ENCODE results near the gene TFEB. TPM values are rescaled to one million over a fixed set of nuclear protein-coding genes. Genes with fewer than 3 reads are reported as not detected.

TFEB gene
- polyA plus RNA-seq, 1 donor from 2014 or later: 196 TPM

DNA sequence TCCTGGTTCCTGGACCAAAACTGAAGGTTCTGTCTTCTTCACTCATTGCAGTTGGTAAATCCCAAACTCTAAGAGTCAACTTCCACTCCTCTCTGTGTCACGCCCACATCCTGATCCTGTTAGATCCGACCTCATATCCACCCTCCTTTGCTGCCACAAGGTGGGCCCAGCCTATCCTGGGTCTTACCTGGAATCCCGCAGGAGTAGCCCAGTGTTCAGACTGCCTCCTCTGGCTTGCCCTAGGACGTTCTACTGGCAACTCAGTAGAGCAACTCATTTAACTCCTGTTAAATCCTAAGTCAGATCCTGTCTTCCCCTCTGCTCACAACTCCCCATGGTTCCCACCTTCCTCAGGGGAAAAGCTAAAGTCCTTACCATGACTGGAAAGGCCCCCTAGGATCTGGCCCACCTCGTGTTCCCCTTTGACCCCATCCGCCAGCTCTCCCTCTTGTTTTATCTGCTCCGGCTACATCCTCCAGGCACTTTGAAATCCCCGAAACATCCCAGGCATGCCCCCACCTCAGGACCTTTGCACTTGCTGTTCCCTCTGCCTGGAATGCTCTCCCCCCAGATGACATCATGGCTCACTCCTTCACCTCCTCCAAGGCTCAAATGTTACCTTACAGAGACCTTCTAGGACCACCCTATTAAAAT lies 43.9 kb downstream of the TFEB start:
- Mint-ChIP-seq H3K9me3 (no peaks in the 10 kb centered on the region), H3K4me3 (no peak overlapping the region), H3K27me3 (no peaks in the 10 kb centered on the region), H3K27ac (peak overlapping the region in 2 of 3 donors; percentile 71 to 87), H3K4me1 (peaks cover 15 to 20% (median 16%) of the 10 kb centered on the region in 3 donors), H3K36me3 (peaks cover 4% of the 10 kb centered on the region)

GRCh38 chr6:41690541-41691330 lies 44.7 kb downstream of the TFEB start:
- H3K4me1 Mint-ChIP-seq: peaks cover 12 to 16% (median 16%) of the 10 kb centered on the region in 3 donors

DNA sequence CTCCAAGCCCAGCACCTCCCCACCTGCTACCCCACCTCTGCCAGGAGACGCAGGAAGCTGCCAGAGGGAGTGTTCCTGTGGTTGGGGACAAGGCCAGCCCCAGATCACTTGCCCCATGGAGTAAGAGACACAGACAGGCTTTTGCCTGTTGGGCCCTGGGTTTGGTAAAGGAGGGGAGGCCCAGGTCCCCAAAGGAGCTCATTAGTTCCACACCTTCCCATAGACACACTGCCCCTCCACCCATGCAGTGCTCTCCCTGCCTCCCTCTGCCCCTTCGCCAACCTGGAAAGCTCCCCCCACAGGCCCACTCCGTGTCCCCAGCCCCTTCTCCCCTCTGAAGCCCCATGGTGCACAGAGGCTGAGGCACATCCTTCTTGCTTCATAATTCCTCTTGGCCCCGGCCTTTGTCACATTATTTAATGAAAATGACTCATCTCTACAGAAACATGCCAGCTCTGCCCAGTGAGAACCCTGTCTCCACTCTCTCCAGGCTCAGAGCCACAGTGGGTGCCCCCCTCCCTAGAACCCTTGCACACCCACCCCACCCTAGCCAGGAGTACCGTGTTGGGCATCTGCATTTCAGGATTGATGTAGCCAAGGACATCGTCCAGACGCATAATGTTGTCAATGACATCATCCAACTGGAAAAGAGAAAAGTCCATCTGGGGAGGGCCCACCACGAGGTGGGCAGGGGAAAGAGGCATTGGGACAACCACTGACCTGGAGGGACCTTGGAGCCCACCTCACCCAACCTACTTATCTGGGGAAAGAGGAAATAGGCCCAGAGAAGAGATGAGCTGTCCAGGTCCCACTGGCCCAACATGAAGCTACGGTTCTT lies 46.0 kb downstream of the TFEB start:
- H3K9me3 Mint-ChIP-seq: no peaks in the 10 kb centered on the region
- no peaks in the 10 kb centered on the region for H3K27me3 Mint-ChIP-seq
- peak overlapping the region in 1 of 4 donors; percentile 66 for H3K4me3 Mint-ChIP-seq
- peaks cover 6 to 9% (median 7%) of the 10 kb centered on the region in 3 donors for H3K4me1 Mint-ChIP-seq
- H3K36me3 Mint-ChIP-seq: peaks cover 3% of the 10 kb centered on the region
- peak overlapping the region in 2 of 3 donors; percentile 18 to 31 for H3K27ac Mint-ChIP-seq

More at GRCh38 chr6:41690541-41691330, 44.7 kb downstream of the TFEB start:
- no peaks in the 10 kb centered on the region for H3K9me3 Mint-ChIP-seq
- peak overlapping the region in 1 of 3 donors; percentile 71 for H3K27ac Mint-ChIP-seq
- H3K4me3 Mint-ChIP-seq: no peak overlapping the region
- H3K36me3 Mint-ChIP-seq: peaks cover 3% of the 10 kb centered on the region
- H3K27me3 Mint-ChIP-seq: no peaks in the 10 kb centered on the region

DNA sequence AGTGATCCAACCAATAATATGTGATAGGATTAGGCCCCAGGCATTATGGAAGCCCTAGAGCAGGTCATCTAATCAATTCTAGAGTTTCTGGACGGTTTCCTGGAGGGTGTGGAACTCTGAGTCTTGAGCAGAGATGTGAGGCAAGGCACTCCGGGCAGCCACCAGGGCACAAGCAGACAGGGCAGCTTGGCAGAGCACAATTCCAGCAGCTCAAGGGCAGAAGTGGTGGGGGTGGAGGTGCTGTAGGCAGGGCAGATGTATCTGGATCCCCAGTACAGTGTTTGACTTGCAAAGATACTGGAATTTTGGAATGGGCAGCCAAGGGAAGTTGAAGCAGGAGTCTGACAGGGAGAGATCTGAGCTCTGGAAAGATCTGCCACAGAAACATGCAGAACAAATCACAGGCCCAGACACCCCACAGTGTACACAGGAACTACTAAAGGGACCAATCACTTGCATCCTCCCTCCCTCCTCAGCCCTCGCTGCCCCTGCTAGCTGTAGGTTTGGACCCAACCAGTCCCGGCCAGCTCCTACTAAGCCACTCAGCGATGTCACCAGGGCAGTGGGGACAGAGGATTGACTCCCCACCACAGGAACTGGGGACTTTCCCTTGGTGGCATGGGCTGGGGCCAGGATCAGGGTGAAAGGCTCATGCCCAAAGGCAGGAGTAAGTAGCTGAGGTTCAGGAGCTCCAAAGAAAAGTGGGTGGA lies 47.0 kb downstream of the TFEB start:
- no peaks in the 10 kb centered on the region for H3K27me3 Mint-ChIP-seq
- peaks cover 3% of the 10 kb centered on the region for H3K36me3 Mint-ChIP-seq
- H3K27ac Mint-ChIP-seq: peak overlapping the region; percentile 44 to 91 (median 85)
- peaks cover 6 to 15% (median 8%) of the 10 kb centered on the region in 3 donors for H3K4me1 Mint-ChIP-seq
- no peak overlapping the region for H3K4me3 Mint-ChIP-seq
- no peaks in the 10 kb centered on the region for H3K9me3 Mint-ChIP-seq

GRCh38 chr6:41687501-41688175 lies 47.8 kb downstream of the TFEB start:
- Mint-ChIP-seq H3K27me3 (no peaks in the 10 kb centered on the region), H3K4me1 (peaks cover 9 to 19% (median 9%) of the 10 kb centered on the region in 3 donors)

GRCh38 chr6:41685641-41686380 lies 49.6 kb downstream of the TFEB start:
- Mint-ChIP-seq H3K9me3 (no peaks in the 10 kb centered on the region), H3K36me3 (peaks cover 3% of the 10 kb centered on the region), H3K27ac (peak overlapping the region in 2 of 3 donors; percentile 53 to 79), H3K4me1 (peaks cover 7 to 17% (median 13%) of the 10 kb centered on the region in 3 donors), H3K4me3 (peak overlapping the region in 1 of 4 donors; percentile 12), H3K27me3 (no peaks in the 10 kb centered on the region)

More at GRCh38 chr6:41687501-41688175, 47.8 kb downstream of the TFEB start:
- no peak overlapping the region for H3K4me3 Mint-ChIP-seq
- peaks cover 3% of the 10 kb centered on the region for H3K36me3 Mint-ChIP-seq
- H3K27ac Mint-ChIP-seq: peak overlapping the region; percentile 39 to 92 (median 44)
- H3K9me3 Mint-ChIP-seq: no peaks in the 10 kb centered on the region

- H3K9me3 Mint-ChIP-seq: no peaks in the 10 kb centered on the region
- H3K27ac Mint-ChIP-seq: peak overlapping the region in 2 of 3 donors; percentile 46 to 79
Observed at GRCh38 chr6:41684311-41685180, 50.9 kb downstream of the TFEB start.

DNA sequence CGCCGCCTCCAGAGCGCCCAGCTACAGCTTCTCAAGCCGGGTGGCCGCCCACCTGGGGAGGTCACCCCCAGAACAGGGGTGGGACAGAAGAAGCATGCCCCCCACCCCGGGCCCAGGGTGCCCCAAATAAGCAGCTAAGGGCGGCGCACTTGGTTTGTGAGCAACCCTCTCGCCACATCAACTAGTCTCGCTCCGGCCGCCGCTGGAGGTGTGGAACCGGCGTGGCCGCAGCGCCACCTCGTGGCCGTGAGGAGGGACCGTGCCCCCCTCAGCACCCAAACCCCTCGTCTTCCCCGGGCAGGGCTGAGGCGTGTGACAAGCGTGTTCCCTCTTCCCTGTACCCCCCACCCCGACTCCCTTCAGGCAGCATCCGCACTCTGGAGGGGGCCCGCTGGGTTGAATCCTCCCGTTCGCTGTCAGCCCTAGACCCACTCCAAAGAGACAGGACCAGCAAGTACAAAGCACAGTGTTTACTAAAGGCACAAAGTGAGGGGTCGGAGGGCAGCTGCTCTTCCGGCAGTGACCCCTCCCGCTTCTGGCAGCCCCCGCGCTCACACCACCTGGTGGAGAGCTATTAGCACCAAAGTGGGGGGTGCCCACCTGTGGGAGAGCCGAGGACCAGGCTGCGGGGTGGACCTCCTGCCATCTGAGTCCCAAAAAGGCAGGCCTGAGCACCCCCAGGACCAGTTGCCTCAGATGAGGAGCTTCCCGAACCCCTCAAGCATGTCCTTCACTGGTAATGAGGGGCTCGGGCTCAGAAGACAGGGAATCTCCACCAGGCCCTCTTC lies 51.7 kb downstream of the TFEB start:
- Mint-ChIP-seq H3K4me3 (peak overlapping the region; percentile 65 to 84 (median 78)), H3K4me1 (peaks cover 7 to 17% (median 13%) of the 10 kb centered on the region in 3 donors), H3K27me3 (no peaks in the 10 kb centered on the region), H3K9me3 (no peaks in the 10 kb centered on the region), H3K27ac (peak overlapping the region; percentile 64 to 86 (median 71)), H3K36me3 (peaks cover 3% of the 10 kb centered on the region)

More at GRCh38 chr6:41684311-41685180, 50.9 kb downstream of the TFEB start:
- Mint-ChIP-seq H3K4me1 (peaks cover 7 to 17% (median 13%) of the 10 kb centered on the region in 3 donors), H3K27me3 (no peaks in the 10 kb centered on the region), H3K36me3 (peaks cover 3% of the 10 kb centered on the region), H3K4me3 (peak overlapping the region in 2 of 4 donors; percentile 5 to 12)

DNA sequence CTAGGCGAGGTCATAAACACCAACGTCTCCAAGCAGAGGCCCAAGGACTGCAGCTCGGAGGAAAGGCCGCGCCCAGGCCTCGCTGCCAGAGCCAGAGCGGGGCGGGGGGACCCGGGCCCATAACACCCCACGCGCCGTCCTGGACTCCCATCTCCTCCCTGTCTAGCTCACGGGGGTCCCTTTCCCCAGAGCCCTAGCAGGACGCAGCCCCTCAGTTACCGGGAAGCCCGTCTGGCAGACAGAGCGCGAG lies 52.2 kb downstream of the TFEB start:
- Mint-ChIP-seq H3K9me3 (no peaks in the 10 kb centered on the region), H3K4me1 (peaks cover 7 to 14% (median 13%) of the 10 kb centered on the region in 3 donors), H3K36me3 (peaks cover 3% of the 10 kb centered on the region), H3K27me3 (no peaks in the 10 kb centered on the region), H3K27ac (peak overlapping the region in 2 of 3 donors; percentile 64 to 86), H3K4me3 (peak overlapping the region; percentile 65 to 84 (median 78))

- no peaks in the 10 kb centered on the region for H3K27me3 Mint-ChIP-seq
- H3K4me3 Mint-ChIP-seq: peak overlapping the region; percentile 45 to 82 (median 60)
- H3K36me3 Mint-ChIP-seq: no peaks in the 10 kb centered on the region
- peaks cover 7 to 13% (median 12%) of the 10 kb centered on the region in 3 donors for H3K4me1 Mint-ChIP-seq
- H3K27ac Mint-ChIP-seq: peak overlapping the region in 2 of 3 donors; percentile 64 to 86
- H3K9me3 Mint-ChIP-seq: no peaks in the 10 kb centered on the region
Observed at GRCh38 chr6:41682497-41683272, 52.7 kb downstream of the TFEB start.

GRCh38 chr6:41682056-41682477 lies 53.3 kb downstream of the TFEB start:
- H3K4me1 Mint-ChIP-seq: peaks cover 7 to 13% (median 12%) of the 10 kb centered on the region in 3 donors
- no peaks in the 10 kb centered on the region for H3K36me3 Mint-ChIP-seq
- peak overlapping the region in 1 of 3 donors; percentile 52 for H3K27ac Mint-ChIP-seq
- no peaks in the 10 kb centered on the region for H3K9me3 Mint-ChIP-seq
- H3K4me3 Mint-ChIP-seq: peak overlapping the region in 2 of 4 donors; percentile 51 to 71
- peaks cover 1% of the 10 kb centered on the region for H3K27me3 Mint-ChIP-seq

Data from IgD-negative memory B cell (primary cell).